Keratinocyte (primary cell): Measurements from ENCODE around the gene JDP2. TPM values are rescaled to one million over a fixed set of nuclear protein-coding genes. Genes with fewer than 3 reads are reported as not detected.

Experiments used
- DNase-seq: peaks from one replicate; pipeline ENCODE4 v3.0.0-alpha.2; 2011; ENCODE audit warnings: low read depth, missing footprints, low spot score
- FAIRE-seq: peaks from 2 replicates; lab custom pipeline; 2011; peaks lifted over from hg19 to GRCh38; lab: Jason Lieb, UNC
- H2AFZ ChIP-seq: 2 replicates; pipeline ENCODE4 v1.6.0; 2012; ENCODE audit warnings: low read length, control low read depth, inconsistent platforms; ENCODE audit not compliant: control insufficient read depth
- H3K27ac ChIP-seq: 2 replicates; pipeline ENCODE4 v1.5.1; 2011; ENCODE audit warnings: low read length; ENCODE audit not compliant: control insufficient read depth, insufficient read depth
- H3K27me3 ChIP-seq: 3 replicates; pipeline ENCODE4 v1.6.0; 2011; ENCODE audit warnings: low read length; ENCODE audit not compliant: control insufficient read depth, insufficient read depth; ENCODE audit errors: extremely low read depth
- H3K36me3 ChIP-seq, 2 experiments: 2 replicates in 1 of 2; 3 replicates in 1 of 2; pipeline ENCODE4 v1.5.1; 2011; ENCODE audit warnings: low read length in 2 of 2, mild to moderate bottlenecking in 1 of 2; ENCODE audit not compliant: control insufficient read depth in 2 of 2, insufficient read depth in 2 of 2; ENCODE audit errors: extremely low read depth in 1 of 2
- H3K4me1 ChIP-seq: 3 replicates; pipeline ENCODE4 v1.5.1; 2011; ENCODE audit warnings: low read length; ENCODE audit not compliant: control insufficient read depth, insufficient read depth; ENCODE audit errors: extremely low read depth
- H3K4me2 ChIP-seq: 3 replicates; pipeline ENCODE4 v1.6.0; 2011; ENCODE audit warnings: low read depth, low read length; ENCODE audit not compliant: control insufficient read depth, insufficient read depth; ENCODE audit errors: extremely low read depth
- H3K4me3 ChIP-seq, 3 experiments: fragments of 200-600 bp in 1 of 3; sonication (generic) in 1 of 3; 2 replicates in 2 of 3; 3 replicates in 1 of 3; pipeline ENCODE4 v1.5.1; 2011 to 2016; ENCODE audit warnings: low read length in 3 of 3, mild to moderate bottlenecking in 3 of 3, control low read depth in 2 of 3, inconsistent platforms in 1 of 3, low read depth in 1 of 3, mixed read lengths in 1 of 3, mixed run types in 1 of 3, moderate library complexity in 1 of 3; ENCODE audit not compliant: control insufficient read depth in 2 of 3, insufficient read depth in 2 of 3; ENCODE audit errors: extremely low read depth in 1 of 3
- H3K79me2 ChIP-seq: 2 replicates; pipeline ENCODE4 v1.6.0; 2012; ENCODE audit warnings: low read length; ENCODE audit not compliant: control insufficient read depth, insufficient read depth
- H3K9ac ChIP-seq: 3 replicates; pipeline ENCODE4 v1.6.0; 2011; ENCODE audit warnings: low read length; ENCODE audit not compliant: control insufficient read depth, insufficient read depth; ENCODE audit errors: extremely low read depth
- H3K9me1 ChIP-seq: 3 replicates; pipeline ENCODE4 v1.6.0; 2011; ENCODE audit warnings: low read length; ENCODE audit not compliant: control insufficient read depth, insufficient read depth; ENCODE audit errors: extremely low read depth
- H3K9me3 ChIP-seq: 2 replicates; pipeline ENCODE4 v1.5.1; 2012; ENCODE audit warnings: low read depth, low read length; ENCODE audit not compliant: control insufficient read depth
- H4K20me1 ChIP-seq: 3 replicates; pipeline ENCODE4 v1.6.0; 2011; ENCODE audit warnings: low read length; ENCODE audit not compliant: control insufficient read depth, insufficient read depth; ENCODE audit errors: extremely low read depth
- EZH2 ChIP-seq: IDR thresholded peaks from one replicate; pipeline ENCODE4 v1.6.1; 2012; ENCODE audit warnings: inconsistent platforms, mild to moderate bottlenecking, low read length, moderate library complexity
- dilution Hi-C: fragments of 300-500 bp; cut with MboI; formaldehyde crosslinking; loops from one replicate; pipeline ENCODE4 v1.7.0; 2020; ENCODE audit warnings: low sequenced_read_pairs; ENCODE audit not compliant: extremely low pct_ligation_motif_present
- polyA plus RNA-seq, 5 experiments: library from polyadenylated mRNA; depleted of rRNA in 3 of 5; stranded (reverse) in 3 of 5; stranded (forward) in 1 of 5; unstranded in 1 of 5; fragments of >200 nt; gene quantifications; 1 replicate in 1 of 5; 2 replicates in 3 of 5; 3 replicates in 1 of 5; pipeline versions ENCODE4 v1.2.1 to v1.2.3, GENCODE V29; 2011 to 2012; ENCODE audit warnings: missing spikeins in 2 of 5, low read depth in 1 of 5, low replicate concordance in 1 of 5
- TF ChIP-seq, protein P1 (sequence below), 3 experiments: IDR thresholded peaks in 1 of 3; conservative IDR thresholded peaks in 1 of 3; optimal IDR thresholded peaks in 1 of 3; 2 replicates in 2 of 3; 3 replicates in 1 of 3; pipeline versions ENCODE3 to v1.5.1; 2011; ENCODE audit warnings: low read length in 3 of 3, mild to moderate bottlenecking in 3 of 3, moderate library complexity in 2 of 3, control low read depth in 1 of 3, inconsistent platforms in 1 of 3; ENCODE audit not compliant: insufficient read depth in 2 of 3; ENCODE audit errors: extremely low read depth in 1 of 3

JDP2 gene
- polyA plus RNA-seq, 1 donor (not counting 4 experiments of a cell fraction or from before 2014, with no cell fraction given) = 13.5 TPM

DNA sequence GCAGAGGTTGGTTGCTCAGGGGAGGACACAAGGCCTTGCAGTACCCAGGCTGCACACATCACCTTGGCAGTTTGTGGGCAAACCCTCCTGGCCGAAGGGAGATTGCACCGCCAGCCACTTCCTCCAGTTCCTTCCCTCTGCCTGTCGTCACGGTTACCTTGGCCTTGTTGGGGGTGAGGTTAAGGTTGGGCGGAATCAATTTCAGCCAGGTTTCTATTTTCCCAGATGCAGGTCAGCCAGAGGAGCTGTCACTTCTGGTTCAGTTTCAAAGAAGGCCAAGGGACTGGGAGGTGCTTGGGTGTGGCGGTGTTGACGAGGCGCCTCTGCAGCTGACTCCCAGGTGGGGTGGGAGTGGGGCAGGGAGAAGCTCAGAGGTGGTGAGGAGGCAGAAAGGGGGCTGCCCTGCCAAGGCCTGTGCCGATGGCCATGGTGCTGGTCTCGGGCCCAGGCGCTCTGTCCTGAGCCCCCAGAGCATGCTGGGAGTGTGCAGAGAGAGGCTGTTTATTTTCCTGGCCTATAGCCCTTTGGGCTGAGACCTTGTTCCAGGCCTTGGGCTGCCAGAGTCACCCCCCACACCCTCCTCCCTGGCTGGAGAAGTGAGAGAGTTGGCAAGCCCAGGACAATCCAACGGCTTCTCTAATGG lies 31.4 kb downstream of the JDP2 start:
- Histone ChIP-seq H3K9me3 (no peaks in the 10 kb centered on the region), H3K27ac (no peak overlapping the region), H3K9ac (no peak overlapping the region), H2AFZ (no peak overlapping the region), H3K79me2 (peaks cover 5% of the 10 kb centered on the region), H3K4me2 (no peak overlapping the region), H4K20me1 (peaks cover 9% of the 10 kb centered on the region), H3K36me3 (peaks cover 10 to 11% of the 10 kb centered on the region in 2 experiments), H3K9me1 (no peaks in the 10 kb centered on the region), H3K4me3 (no peak overlapping the region), H3K27me3 (no peaks in the 10 kb centered on the region), H3K4me1 (peaks cover 4% of the 10 kb centered on the region)
- no peak for TF ChIP-seq EZH2
- TF ChIP-seq, protein P1, sequence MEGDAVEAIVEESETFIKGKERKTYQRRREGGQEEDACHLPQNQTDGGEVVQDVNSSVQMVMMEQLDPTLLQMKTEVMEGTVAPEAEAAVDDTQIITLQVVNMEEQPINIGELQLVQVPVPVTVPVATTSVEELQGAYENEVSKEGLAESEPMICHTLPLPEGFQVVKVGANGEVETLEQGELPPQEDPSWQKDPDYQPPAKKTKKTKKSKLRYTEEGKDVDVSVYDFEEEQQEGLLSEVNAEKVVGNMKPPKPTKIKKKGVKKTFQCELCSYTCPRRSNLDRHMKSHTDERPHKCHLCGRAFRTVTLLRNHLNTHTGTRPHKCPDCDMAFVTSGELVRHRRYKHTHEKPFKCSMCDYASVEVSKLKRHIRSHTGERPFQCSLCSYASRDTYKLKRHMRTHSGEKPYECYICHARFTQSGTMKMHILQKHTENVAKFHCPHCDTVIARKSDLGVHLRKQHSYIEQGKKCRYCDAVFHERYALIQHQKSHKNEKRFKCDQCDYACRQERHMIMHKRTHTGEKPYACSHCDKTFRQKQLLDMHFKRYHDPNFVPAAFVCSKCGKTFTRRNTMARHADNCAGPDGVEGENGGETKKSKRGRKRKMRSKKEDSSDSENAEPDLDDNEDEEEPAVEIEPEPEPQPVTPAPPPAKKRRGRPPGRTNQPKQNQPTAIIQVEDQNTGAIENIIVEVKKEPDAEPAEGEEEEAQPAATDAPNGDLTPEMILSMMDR (optimal IDR thresholded peaks at IDR 0.05 in 1 of 3, IDR thresholded peaks at IDR 0.05 in 1 of 3, conservative IDR thresholded peaks at IDR 0.05 in 1 of 3; ENCODE audit: extremely low read depth in 1 of 3, insufficient read depth in 2 of 3, low read length in 3 of 3) = no peak
- dilution Hi-C loops = no loop called here
- FAIRE-seq (no peak), DNase-seq (no peak)

- no peak overlapping the region for H3K9ac ChIP-seq
- H3K27ac ChIP-seq = no peak overlapping the region
- H3K36me3 ChIP-seq = peaks cover 10 to 11% of the 10 kb centered on the region in 2 experiments
- dilution Hi-C loops = no loop called here
- H3K4me1 ChIP-seq = peaks cover 4% of the 10 kb centered on the region
- no peaks in the 10 kb centered on the region for H3K9me1 ChIP-seq
- peaks cover 5% of the 10 kb centered on the region for H3K79me2 ChIP-seq
- no peaks in the 10 kb centered on the region for H3K9me3 ChIP-seq
- no peak for TF ChIP-seq EZH2
- TF ChIP-seq, protein P1 (optimal IDR thresholded peaks at IDR 0.05 in 1 of 3, IDR thresholded peaks at IDR 0.05 in 1 of 3, conservative IDR thresholded peaks at IDR 0.05 in 1 of 3; ENCODE audit: extremely low read depth in 1 of 3, insufficient read depth in 2 of 3, low read length in 3 of 3) = no peak
- no peak for FAIRE-seq
- H2AFZ ChIP-seq = no peak overlapping the region
- no peak overlapping the region for H3K4me3 ChIP-seq
- peaks cover 9% of the 10 kb centered on the region for H4K20me1 ChIP-seq
- no peaks in the 10 kb centered on the region for H3K27me3 ChIP-seq
- H3K4me2 ChIP-seq = no peak overlapping the region
- no peak for DNase-seq
These were observed 32.0 kb downstream of the JDP2 start for GRCh38 chr14:75459791-75460190.
